Astrocyte (in vitro differentiated cells and primary cell): ENCODE results near the gene METTL26.

Experiments
- EZH2 ChIP-seq: IDR thresholded peaks from 2 replicates; pipeline ENCODE4 v1.6.1; 2012; ENCODE audit warnings: mild to moderate bottlenecking, low read length, inconsistent platforms; ENCODE audit not compliant: insufficient read depth
- TF ChIP-seq, protein P1 (sequence below): IDR thresholded peaks from 2 replicates; pipeline ENCODE4 v1.5.1; 2011; ENCODE audit warnings: low read depth, mild to moderate bottlenecking, inconsistent platforms, low read length, moderate library complexity; ENCODE audit not compliant: insufficient read depth

DNA sequence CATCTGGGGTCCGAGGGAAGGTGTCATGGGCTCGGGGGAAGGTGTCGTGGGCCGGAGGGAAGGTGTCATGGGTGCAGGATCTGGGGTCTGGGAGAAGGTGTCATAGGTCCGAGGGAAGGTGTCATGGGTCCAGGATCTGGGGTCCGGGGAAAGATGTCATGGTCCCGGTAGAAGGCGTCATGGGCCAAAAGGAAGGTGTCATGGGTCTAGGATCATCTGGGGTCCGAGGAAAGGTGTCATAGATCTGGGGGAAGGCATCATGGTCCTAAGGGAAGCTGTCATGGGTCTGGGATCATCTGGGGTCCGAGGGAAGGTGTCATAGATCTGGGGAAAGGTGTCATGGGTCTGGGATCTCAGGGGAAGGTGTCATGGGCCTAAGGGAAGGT, 45.3 kb downstream of the METTL26 start:
- no peak for TF ChIP-seq EZH2
- TF ChIP-seq, protein P1, sequence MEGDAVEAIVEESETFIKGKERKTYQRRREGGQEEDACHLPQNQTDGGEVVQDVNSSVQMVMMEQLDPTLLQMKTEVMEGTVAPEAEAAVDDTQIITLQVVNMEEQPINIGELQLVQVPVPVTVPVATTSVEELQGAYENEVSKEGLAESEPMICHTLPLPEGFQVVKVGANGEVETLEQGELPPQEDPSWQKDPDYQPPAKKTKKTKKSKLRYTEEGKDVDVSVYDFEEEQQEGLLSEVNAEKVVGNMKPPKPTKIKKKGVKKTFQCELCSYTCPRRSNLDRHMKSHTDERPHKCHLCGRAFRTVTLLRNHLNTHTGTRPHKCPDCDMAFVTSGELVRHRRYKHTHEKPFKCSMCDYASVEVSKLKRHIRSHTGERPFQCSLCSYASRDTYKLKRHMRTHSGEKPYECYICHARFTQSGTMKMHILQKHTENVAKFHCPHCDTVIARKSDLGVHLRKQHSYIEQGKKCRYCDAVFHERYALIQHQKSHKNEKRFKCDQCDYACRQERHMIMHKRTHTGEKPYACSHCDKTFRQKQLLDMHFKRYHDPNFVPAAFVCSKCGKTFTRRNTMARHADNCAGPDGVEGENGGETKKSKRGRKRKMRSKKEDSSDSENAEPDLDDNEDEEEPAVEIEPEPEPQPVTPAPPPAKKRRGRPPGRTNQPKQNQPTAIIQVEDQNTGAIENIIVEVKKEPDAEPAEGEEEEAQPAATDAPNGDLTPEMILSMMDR = no peak
